HCT116 (cell line): Measurements from ENCODE around the gene LMNTD2. TPM values are rescaled to one million over a fixed set of nuclear protein-coding genes. Genes with fewer than 3 reads are reported as not detected.
A peak's percentile ranks its signal among the peaks of the same experiment; 100 is the strongest.

Experiments
- ATAC-seq: fragments of 200-7000 bp; cut with Tn5 transposase; 2 replicates; pipeline ENCODE4 v1.9.1; 2020; ENCODE audit warnings: mild to moderate bottlenecking, moderate library complexity
- BruUV-seq: library from RNA; stranded (reverse); fragments of 400-500 nt; replicated peaks from 2 replicates; lab custom pipeline; 2021; lab: Mats Ljungman, UMichigan
- CTCF ChIA-PET: fragments of 300-600 bp; sonication (Branson Sonifier 250); formaldehyde crosslinking; loops from one replicate; lab custom pipeline; 2021; ENCODE audit warnings: antibody characterized with exemption; lab: Charles Lee
- POLR2A ChIA-PET: fragments of 300-600, 350-600 bp; sonication (Branson Sonifier 250); formaldehyde crosslinking; loops from one replicate; lab custom pipeline; 2021; ENCODE audit warnings: antibody characterized with exemption; lab: Charles Lee
- RAD21 ChIA-PET, 2 experiments: fragments of 300-600 bp; sonication (Branson Sonifier 250); formaldehyde crosslinking; loops; one replicate each; lab custom pipeline; 2023; ENCODE audit warnings: low total read pairs in 2 of 2; ENCODE audit not compliant: uncharacterized antibody in 2 of 2, unreplicated experiment in 2 of 2, low non-redundant PET in 1 of 2; lab: Charles Lee
- DNase-seq: peaks from one replicate; pipeline ENCODE4 v3.0.0-alpha.2; 2010; ENCODE audit warnings: low read depth, low spot score
- H2AFZ ChIP-seq: fragments of 200-600 bp; shearing (Covaris generic), sonication (generic); 2 replicates; pipeline ENCODE4 v1.6.1; 2017; ENCODE audit warnings: low read depth, mixed run types, mixed read lengths, antibody characterized with exemption, low read length; ENCODE audit not compliant: poor library complexity, severe bottlenecking
- H3K27ac ChIP-seq: 2 replicates; pipeline ENCODE4 v1.5.1; 2012; ENCODE audit warnings: low read depth, low read length
- H3K27me3 ChIP-seq: fragments of 200-600 bp; sonication (generic); 2 replicates; pipeline ENCODE4 v1.6.1; 2016; ENCODE audit warnings: mixed run types, low read length, mixed read lengths; ENCODE audit not compliant: insufficient read depth
- H3K36me3 ChIP-seq, 2 experiments: fragments of 200-500 bp in 1 of 2; fragments of 200-600 bp in 1 of 2; sonication (Bioruptor generic) in 1 of 2; sonication (generic) in 1 of 2; 2 replicates each; pipeline versions ENCODE4 v1.5.1 to v1.6.1; 2014 to 2016; ENCODE audit warnings: low read length in 2 of 2, inconsistent platforms in 1 of 2, mixed read lengths in 1 of 2, mixed run types in 1 of 2; ENCODE audit not compliant: insufficient read depth in 2 of 2, control insufficient read depth in 1 of 2
- H3K4me1 ChIP-seq, 2 experiments: fragments of 200-600 bp in 1 of 2; sonication (generic) in 1 of 2; 2 replicates each; pipeline versions ENCODE4 v1.5.1 to v1.6.1; 2012 to 2017; ENCODE audit warnings: low read length in 2 of 2, inconsistent platforms in 1 of 2, mild to moderate bottlenecking in 1 of 2, mixed read lengths in 1 of 2, mixed run types in 1 of 2, moderate library complexity in 1 of 2; ENCODE audit not compliant: insufficient read depth in 2 of 2, control insufficient read depth in 1 of 2
- H3K4me2 ChIP-seq: fragments of 200-600 bp; sonication (generic); 2 replicates; pipeline ENCODE4 v1.6.1; 2017; ENCODE audit warnings: mixed run types, low read length, mixed read lengths
- H3K4me3 ChIP-seq, 2 experiments: fragments of 200-600 bp in 1 of 2; sonication (generic) in 1 of 2; replicated peaks in 1 of 2; 2 replicates each; pipeline ENCODE4 v1.5.1; 2011 to 2016; ENCODE audit warnings: low read length in 2 of 2, control low read depth in 1 of 2, low read depth in 1 of 2, mild to moderate bottlenecking in 1 of 2, mixed read lengths in 1 of 2, mixed run types in 1 of 2
- H3K79me2 ChIP-seq: fragments of 200-600 bp; sonication (generic); 2 replicates; pipeline ENCODE4 v1.6.1; 2017; ENCODE audit warnings: mild to moderate bottlenecking, mixed run types, low read length, moderate library complexity, mixed read lengths; ENCODE audit not compliant: insufficient read depth
- H3K9ac ChIP-seq: fragments of 200-600 bp; sonication (generic); 2 replicates; pipeline ENCODE4 v1.6.1; 2016; ENCODE audit warnings: low read length, mixed read lengths
- H3K9me2 ChIP-seq: fragments of 200-600 bp; sonication (generic), shearing (Covaris generic); 2 replicates; pipeline ENCODE4 v1.6.1; 2017; ENCODE audit warnings: mixed run types, mild to moderate bottlenecking, moderate library complexity; ENCODE audit not compliant: insufficient read depth
- H3K9me3 ChIP-seq, 2 experiments: fragments of 200-500 bp in 1 of 2; fragments of 200-600 bp in 1 of 2; sonication (Bioruptor generic) in 1 of 2; sonication (generic) in 1 of 2; 2 replicates each; pipeline ENCODE4 v1.6.1; 2014 to 2017; ENCODE audit warnings: low read length in 2 of 2, mixed read lengths in 2 of 2, inconsistent platforms in 1 of 2, low read depth in 1 of 2, mild to moderate bottlenecking in 1 of 2, mixed run types in 1 of 2, moderate library complexity in 1 of 2; ENCODE audit not compliant: control insufficient read depth in 1 of 2, insufficient read depth in 1 of 2
- H4K20me1 ChIP-seq: fragments of 200-600 bp; sonication (generic), shearing (Covaris generic); 2 replicates; pipeline ENCODE4 v1.6.1; 2017; ENCODE audit warnings: mixed run types, mild to moderate bottlenecking, moderate library complexity; ENCODE audit not compliant: insufficient read depth
- CEBPB ChIP-seq: IDR thresholded peaks from 2 replicates; pipeline ENCODE4 v1.6.1; 2012; ENCODE audit warnings: low read depth
- CTCF ChIP-seq, 3 experiments: fragments of 200-600 bp in 1 of 3; sonication (generic) in 1 of 3; IDR thresholded peaks in 2 of 3; conservative IDR thresholded peaks in 1 of 3; 2 replicates each; pipeline ENCODE4 v1.5.1; 2012 to 2017; ENCODE audit warnings: low read depth in 2 of 3, low read length in 2 of 3, antibody characterized with exemption in 1 of 3, borderline replicate concordance in 1 of 3, control low read depth in 1 of 3, mild to moderate bottlenecking in 1 of 3, mixed read lengths in 1 of 3, mixed run types in 1 of 3, moderate library complexity in 1 of 3; ENCODE audit not compliant: insufficient read depth in 1 of 3
- JUND ChIP-seq: IDR thresholded peaks from 2 replicates; pipeline ENCODE4 v1.6.1; 2012
- POLR2A ChIP-seq: IDR thresholded peaks from 2 replicates; pipeline ENCODE4 v1.7.0; 2011; ENCODE audit warnings: borderline replicate concordance; ENCODE audit not compliant: insufficient read depth, insufficient read length; ENCODE audit errors: extremely low read depth
- POLR2AphosphoS5 ChIP-seq: IDR thresholded peaks from 2 replicates; pipeline ENCODE4 v1.6.1; 2011; ENCODE audit warnings: mild to moderate bottlenecking, low read depth, low read length, moderate library complexity
- RAD21 ChIP-seq: IDR thresholded peaks from 2 replicates; pipeline ENCODE4 v1.6.1; 2012; ENCODE audit warnings: low read depth, mild to moderate bottlenecking
- TCF7L2 ChIP-seq: IDR thresholded peaks from 2 replicates; pipeline ENCODE4 v1.7.0; 2011; ENCODE audit warnings: borderline replicate concordance, inconsistent platforms; ENCODE audit not compliant: insufficient read depth, insufficient read length; ENCODE audit errors: extremely low read depth
- YY1 ChIP-seq: IDR thresholded peaks from 2 replicates; pipeline ENCODE4 v1.6.1; 2011; ENCODE audit warnings: low read length, low read depth, moderate library complexity, mild to moderate bottlenecking; ENCODE audit not compliant: insufficient replicate concordance; ENCODE audit errors: extremely low read depth
- intact Hi-C: fragments of 100-400 bp; cut with micrococcal nuclease; formaldehyde crosslinking; loops from 2 replicates; pipeline ENCODE4 v1.10.0; 2022
- total RNA-seq: library from RNA; stranded (reverse); gene quantifications from one replicate; pipeline ENCODE4 v1.2.1, GENCODE V29; 2021; ENCODE audit not compliant: unreplicated experiment
- TF ChIP-seq, protein P1 (sequence below): IDR thresholded peaks from 2 replicates; pipeline ENCODE4 v1.6.1; 2011; ENCODE audit warnings: mild to moderate bottlenecking, low read length, moderate library complexity; ENCODE audit not compliant: insufficient replicate concordance; ENCODE audit errors: extremely low read depth
- TF ChIP-seq, protein P2 (sequence below): IDR thresholded peaks from 2 replicates; pipeline ENCODE4 v1.6.1; 2012

LMNTD2 gene
- total RNA-seq, 1 experiment from 2014 or later: 9.5 TPM

DNA sequence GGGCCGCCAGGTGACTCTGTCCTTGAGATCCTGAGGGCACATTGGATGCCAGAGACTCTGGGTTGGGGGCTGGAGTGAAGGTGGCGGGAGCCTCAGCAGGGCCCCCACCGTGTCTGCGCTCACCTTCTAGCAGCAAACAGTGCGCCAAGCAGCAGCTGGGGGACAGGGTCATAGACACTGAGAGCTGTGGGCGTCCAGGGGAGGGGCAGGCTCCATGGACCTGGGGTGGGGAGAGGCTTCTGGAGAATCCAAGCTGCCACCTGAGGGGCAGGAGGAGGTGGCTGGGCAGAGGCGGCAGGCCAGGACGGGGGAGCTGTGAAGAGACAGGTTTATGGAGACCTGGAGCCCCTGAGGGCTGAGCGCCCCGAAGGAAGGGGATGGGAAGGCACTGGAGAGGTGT, 23.7 kb upstream of the LMNTD2 start:
- Histone ChIP-seq H3K9me3 (no peaks in the 10 kb centered on the region), H3K4me3 (no peak overlapping the region), H3K4me1 (no peaks in the 10 kb centered on the region), H3K79me2 (peaks cover 93% of the 10 kb centered on the region), H3K4me2 (no peak overlapping the region), H2AFZ (no peak overlapping the region), H3K9me2 (no peaks in the 10 kb centered on the region), H3K27me3 (no peaks in the 10 kb centered on the region), H3K27ac (no peak overlapping the region), H3K9ac (no peak overlapping the region), H4K20me1 (no peaks in the 10 kb centered on the region; the same call in 1 of the 2 replicates), H3K36me3 (peaks cover 35 to 46% of the 10 kb centered on the region in 2 experiments)
- no TSS peak for BruUV-seq
- DNase-seq: no peak
- ChIA-PET POLR2A (no interaction called here), CTCF (no interaction called here), RAD21 (no interaction called here)
- intact Hi-C loops: no loop called here
- peak; percentile 21; the same call in 1 of the 2 replicates for ATAC-seq
- TF ChIP-seq POLR2A: no peak
- no peak for TF ChIP-seq JUND
- no peak for TF ChIP-seq CTCF (IDR thresholded peaks at IDR 0.05 in 2 of 3, conservative IDR thresholded peaks at IDR 0.05 in 1 of 3; ENCODE audit: borderline replicate concordance in 1 of 3, insufficient read depth in 1 of 3, low read depth in 2 of 3, low read length in 2 of 3)
- TF ChIP-seq CEBPB: no peak
- TF ChIP-seq RAD21: no peak
- no peak for TF ChIP-seq YY1
- TF ChIP-seq TCF7L2: no peak
- TF ChIP-seq, protein P1, sequence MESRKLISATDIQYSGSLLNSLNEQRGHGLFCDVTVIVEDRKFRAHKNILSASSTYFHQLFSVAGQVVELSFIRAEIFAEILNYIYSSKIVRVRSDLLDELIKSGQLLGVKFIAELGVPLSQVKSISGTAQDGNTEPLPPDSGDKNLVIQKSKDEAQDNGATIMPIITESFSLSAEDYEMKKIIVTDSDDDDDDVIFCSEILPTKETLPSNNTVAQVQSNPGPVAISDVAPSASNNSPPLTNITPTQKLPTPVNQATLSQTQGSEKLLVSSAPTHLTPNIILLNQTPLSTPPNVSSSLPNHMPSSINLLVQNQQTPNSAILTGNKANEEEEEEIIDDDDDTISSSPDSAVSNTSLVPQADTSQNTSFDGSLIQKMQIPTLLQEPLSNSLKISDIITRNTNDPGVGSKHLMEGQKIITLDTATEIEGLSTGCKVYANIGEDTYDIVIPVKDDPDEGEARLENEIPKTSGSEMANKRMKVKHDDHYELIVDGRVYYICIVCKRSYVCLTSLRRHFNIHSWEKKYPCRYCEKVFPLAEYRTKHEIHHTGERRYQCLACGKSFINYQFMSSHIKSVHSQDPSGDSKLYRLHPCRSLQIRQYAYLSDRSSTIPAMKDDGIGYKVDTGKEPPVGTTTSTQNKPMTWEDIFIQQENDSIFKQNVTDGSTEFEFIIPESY: no peak
- TF ChIP-seq, protein P2, sequence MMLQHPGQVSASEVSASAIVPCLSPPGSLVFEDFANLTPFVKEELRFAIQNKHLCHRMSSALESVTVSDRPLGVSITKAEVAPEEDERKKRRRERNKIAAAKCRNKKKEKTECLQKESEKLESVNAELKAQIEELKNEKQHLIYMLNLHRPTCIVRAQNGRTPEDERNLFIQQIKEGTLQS: no peak
- TF ChIP-seq POLR2AphosphoS5: no peak
